ENCODE results near the gene KDM4C. TPM values are rescaled to one million over a fixed set of nuclear protein-coding genes. Genes with fewer than 3 reads are reported as not detected.

The KDM4C gene
- total RNA-seq, 1 donor = 50.7 TPM

- H3K4me2 ChIP-seq (ENCODE audit: insufficient read depth, low read length) = no peak overlapping the region
- H3K36me3 ChIP-seq (ENCODE audit: insufficient read depth, low read length) = no peaks in the 10 kb centered on the region
- no peak overlapping the region for H3K27ac ChIP-seq (ENCODE audit: low read depth, low read length)
- peaks cover 7% of the 10 kb centered on the region for H3K4me1 ChIP-seq (ENCODE audit: insufficient read depth, low read length)
- H3K9me3 ChIP-seq (ENCODE audit: low read depth, low read length) = no peaks in the 10 kb centered on the region
- no peaks in the 10 kb centered on the region for H3K79me2 ChIP-seq (ENCODE audit: insufficient read depth, low read length)
- no peak for DNase-seq (ENCODE audit: insufficient read length, low spot score, missing footprints)
- TF ChIP-seq, protein P1, sequence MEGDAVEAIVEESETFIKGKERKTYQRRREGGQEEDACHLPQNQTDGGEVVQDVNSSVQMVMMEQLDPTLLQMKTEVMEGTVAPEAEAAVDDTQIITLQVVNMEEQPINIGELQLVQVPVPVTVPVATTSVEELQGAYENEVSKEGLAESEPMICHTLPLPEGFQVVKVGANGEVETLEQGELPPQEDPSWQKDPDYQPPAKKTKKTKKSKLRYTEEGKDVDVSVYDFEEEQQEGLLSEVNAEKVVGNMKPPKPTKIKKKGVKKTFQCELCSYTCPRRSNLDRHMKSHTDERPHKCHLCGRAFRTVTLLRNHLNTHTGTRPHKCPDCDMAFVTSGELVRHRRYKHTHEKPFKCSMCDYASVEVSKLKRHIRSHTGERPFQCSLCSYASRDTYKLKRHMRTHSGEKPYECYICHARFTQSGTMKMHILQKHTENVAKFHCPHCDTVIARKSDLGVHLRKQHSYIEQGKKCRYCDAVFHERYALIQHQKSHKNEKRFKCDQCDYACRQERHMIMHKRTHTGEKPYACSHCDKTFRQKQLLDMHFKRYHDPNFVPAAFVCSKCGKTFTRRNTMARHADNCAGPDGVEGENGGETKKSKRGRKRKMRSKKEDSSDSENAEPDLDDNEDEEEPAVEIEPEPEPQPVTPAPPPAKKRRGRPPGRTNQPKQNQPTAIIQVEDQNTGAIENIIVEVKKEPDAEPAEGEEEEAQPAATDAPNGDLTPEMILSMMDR (IDR thresholded peaks at IDR 0.05; ENCODE audit: extremely low read depth, low read depth, low read length) = no peak
- H4K20me1 ChIP-seq (ENCODE audit: insufficient read depth, low read length) = peaks cover 4% of the 10 kb centered on the region
- no peaks in the 10 kb centered on the region for H3K27me3 ChIP-seq (ENCODE audit: insufficient read depth, low read length)
- no peak overlapping the region for H3K4me3 ChIP-seq (ENCODE audit: insufficient read depth, low read length)
- no peak overlapping the region for H2AFZ ChIP-seq (ENCODE audit: low read length)
Observed at GRCh38 chr9:6924988-6925563, 167.3 kb downstream of the KDM4C start.

DNA sequence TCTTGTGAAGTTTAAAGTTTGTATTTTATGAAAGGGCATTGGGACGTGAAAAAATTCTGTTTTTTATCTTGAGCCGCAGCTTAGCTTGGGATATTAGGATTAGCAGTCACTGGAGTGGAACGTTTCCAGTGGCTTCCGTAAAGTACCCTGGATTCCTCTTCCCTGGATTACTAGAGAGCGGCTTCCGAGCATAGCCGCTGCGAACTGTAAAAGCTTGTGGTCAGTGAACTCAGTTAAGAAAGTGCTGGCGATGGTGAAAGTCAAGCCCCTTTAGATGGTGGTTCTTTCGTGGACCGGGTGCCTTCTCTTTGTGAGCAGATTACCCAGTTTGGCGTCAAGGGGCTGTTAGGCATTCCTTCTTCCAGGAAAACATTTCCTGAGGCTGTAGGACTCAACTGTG lies 168.1 kb downstream of the KDM4C start:
- Histone ChIP-seq H3K4me2 (ENCODE audit: insufficient read depth, low read length) (no peak overlapping the region), H3K79me2 (ENCODE audit: insufficient read depth, low read length) (no peaks in the 10 kb centered on the region), H3K9me3 (ENCODE audit: low read depth, low read length) (no peaks in the 10 kb centered on the region), H3K4me1 (ENCODE audit: insufficient read depth, low read length) (peaks cover 13% of the 10 kb centered on the region), H3K27ac (ENCODE audit: low read depth, low read length) (no peak overlapping the region), H2AFZ (ENCODE audit: low read length) (no peak overlapping the region), H3K36me3 (ENCODE audit: insufficient read depth, low read length) (no peaks in the 10 kb centered on the region), H3K4me3 (ENCODE audit: insufficient read depth, low read length) (no peak overlapping the region), H4K20me1 (ENCODE audit: insufficient read depth, low read length) (peaks cover under 1% of the 10 kb centered on the region), H3K27me3 (ENCODE audit: insufficient read depth, low read length) (no peaks in the 10 kb centered on the region)
- TF ChIP-seq, protein P1 (IDR thresholded peaks at IDR 0.05; ENCODE audit: extremely low read depth, low read depth, low read length) = no peak
- no peak for DNase-seq (ENCODE audit: insufficient read length, low spot score, missing footprints)

GRCh38 chr9:6926436-6926835 lies 168.7 kb downstream of the KDM4C start:
- Histone ChIP-seq H3K36me3 (ENCODE audit: insufficient read depth, low read length) (no peaks in the 10 kb centered on the region), H3K4me3 (ENCODE audit: insufficient read depth, low read length) (no peak overlapping the region), H3K4me2 (ENCODE audit: insufficient read depth, low read length) (no peak overlapping the region), H3K9me3 (ENCODE audit: low read depth, low read length) (no peaks in the 10 kb centered on the region), H4K20me1 (ENCODE audit: insufficient read depth, low read length) (no peaks in the 10 kb centered on the region), H3K4me1 (ENCODE audit: insufficient read depth, low read length) (peaks cover 19% of the 10 kb centered on the region), H3K27ac (ENCODE audit: low read depth, low read length) (no peak overlapping the region), H2AFZ (ENCODE audit: low read length) (no peak overlapping the region), H3K79me2 (ENCODE audit: insufficient read depth, low read length) (no peaks in the 10 kb centered on the region), H3K27me3 (ENCODE audit: insufficient read depth, low read length) (no peaks in the 10 kb centered on the region)
- TF ChIP-seq, protein P1 (IDR thresholded peaks at IDR 0.05; ENCODE audit: extremely low read depth, low read depth, low read length) = no peak
- no peak for DNase-seq (ENCODE audit: insufficient read length, low spot score, missing footprints)

- no peak for DNase-seq (ENCODE audit: insufficient read length, low spot score, missing footprints)
- Histone ChIP-seq H3K36me3 (ENCODE audit: insufficient read depth, low read length) (no peaks in the 10 kb centered on the region), H3K4me2 (ENCODE audit: insufficient read depth, low read length) (no peak overlapping the region), H3K27ac (ENCODE audit: low read depth, low read length) (no peak overlapping the region), H3K27me3 (ENCODE audit: insufficient read depth, low read length) (no peaks in the 10 kb centered on the region), H2AFZ (ENCODE audit: low read length) (no peak overlapping the region), H3K4me1 (ENCODE audit: insufficient read depth, low read length) (peaks cover 33% of the 10 kb centered on the region), H3K79me2 (ENCODE audit: insufficient read depth, low read length) (no peaks in the 10 kb centered on the region), H3K9me3 (ENCODE audit: low read depth, low read length) (no peaks in the 10 kb centered on the region), H4K20me1 (ENCODE audit: insufficient read depth, low read length) (no peaks in the 10 kb centered on the region), H3K4me3 (ENCODE audit: insufficient read depth, low read length) (no peak overlapping the region)
- TF ChIP-seq, protein P1 (IDR thresholded peaks at IDR 0.05; ENCODE audit: extremely low read depth, low read depth, low read length) = no peak
Observed at GRCh38 chr9:6927838-6928237, 170.1 kb downstream of the KDM4C start.

Data from osteoblast (primary cell).